ENCODE data around the gene FLAD1.
A peak's percentile ranks its signal among the peaks of the same experiment; 100 is the strongest.
"Not testable (repeated sequence)": the region's sequence is repeated elsewhere in the genome, so short reads cannot be mapped to it uniquely, and the experiment has no call there.

Gene FLAD1

GRCh38 chr1:154969246-154969645 is 13.9 kb upstream of the FLAD1 start:
- no peak for DNase-seq (ENCODE audit: low read depth)

- DNase-seq (ENCODE audit: low read depth) = no peak
These were observed 13.2 kb upstream of the FLAD1 start for GRCh38 chr1:154969860-154970452.

DNA sequence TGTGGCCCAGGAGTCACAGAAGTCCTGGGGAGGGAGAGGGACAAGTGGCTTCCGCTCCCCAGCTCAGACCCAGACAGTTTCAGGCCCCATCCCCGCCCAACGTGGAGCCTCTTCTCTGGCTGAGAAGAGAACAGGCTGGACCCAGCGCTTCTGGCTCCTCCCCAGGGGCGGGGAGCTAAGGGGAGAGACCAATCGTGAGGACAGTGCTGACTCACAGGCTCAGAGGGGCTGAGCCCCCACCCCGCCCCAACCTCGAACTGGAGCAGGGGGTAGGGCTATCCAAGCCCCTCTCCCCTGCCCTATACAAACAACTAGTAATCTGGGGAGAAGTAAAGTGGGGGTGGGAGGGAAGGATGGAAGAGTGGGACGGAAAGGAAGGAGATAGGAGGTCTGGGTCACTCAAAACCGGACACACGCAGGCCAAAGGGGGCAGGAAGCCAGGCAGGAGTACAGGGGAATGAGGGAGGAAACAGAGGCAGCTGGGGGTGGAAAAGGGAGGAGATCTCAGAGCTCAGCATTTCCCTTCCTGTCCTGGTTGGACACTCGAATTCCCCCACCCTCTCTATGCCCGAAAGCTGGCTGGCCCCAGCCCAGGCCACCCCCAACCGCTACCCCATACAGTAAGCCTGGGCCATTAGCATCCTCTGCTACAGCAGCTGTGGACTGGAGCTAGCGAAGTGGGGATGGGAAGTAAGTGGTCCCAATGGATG is 12.4 kb upstream of the FLAD1 start, which contains the start of gene SHC1:
Gene SHC1 (minus strand): TSS at position 117 of the 710 bp plus-strand sequence. CDS start 221 bp downstream, outside the sequence.
- DNase-seq (ENCODE audit: low read depth) = peak; percentile 86

DNA sequence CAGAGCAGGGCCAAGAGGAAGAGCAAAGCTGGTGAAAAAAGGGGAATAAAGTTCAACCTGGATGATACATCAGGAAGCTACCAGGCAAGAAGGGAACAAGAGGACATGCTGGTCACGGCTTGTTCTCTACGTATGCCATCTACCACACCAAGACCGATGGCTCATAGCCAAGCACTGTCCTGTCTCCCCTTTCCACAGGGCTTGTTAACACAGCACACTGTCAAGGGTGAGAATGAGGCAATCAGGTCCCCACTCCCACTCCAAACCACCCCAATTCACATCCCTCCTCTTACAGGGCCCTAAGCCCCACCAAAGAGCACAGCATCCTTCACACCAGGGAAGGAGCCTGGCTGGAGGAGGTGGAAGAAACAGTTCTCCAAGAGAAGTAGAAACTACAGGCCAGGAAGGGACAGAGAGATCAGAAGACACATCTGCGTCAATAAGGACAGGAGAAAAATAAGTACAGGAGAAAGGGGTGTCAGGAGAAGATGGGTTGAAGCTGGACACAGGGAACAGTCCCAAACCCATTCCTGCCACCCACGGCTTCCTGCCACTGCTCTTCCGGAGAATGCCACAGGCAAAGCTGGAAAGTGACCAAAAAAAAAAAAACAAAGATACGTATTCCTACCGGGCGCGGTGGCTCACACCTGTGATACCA is 11.7 kb upstream of the FLAD1 start:
- no peak for DNase-seq (ENCODE audit: low read depth)

- no peak for DNase-seq (ENCODE audit: low read depth)
These were observed 11.0 kb upstream of the FLAD1 start for GRCh38 chr1:154972213-154972516.

DNA sequence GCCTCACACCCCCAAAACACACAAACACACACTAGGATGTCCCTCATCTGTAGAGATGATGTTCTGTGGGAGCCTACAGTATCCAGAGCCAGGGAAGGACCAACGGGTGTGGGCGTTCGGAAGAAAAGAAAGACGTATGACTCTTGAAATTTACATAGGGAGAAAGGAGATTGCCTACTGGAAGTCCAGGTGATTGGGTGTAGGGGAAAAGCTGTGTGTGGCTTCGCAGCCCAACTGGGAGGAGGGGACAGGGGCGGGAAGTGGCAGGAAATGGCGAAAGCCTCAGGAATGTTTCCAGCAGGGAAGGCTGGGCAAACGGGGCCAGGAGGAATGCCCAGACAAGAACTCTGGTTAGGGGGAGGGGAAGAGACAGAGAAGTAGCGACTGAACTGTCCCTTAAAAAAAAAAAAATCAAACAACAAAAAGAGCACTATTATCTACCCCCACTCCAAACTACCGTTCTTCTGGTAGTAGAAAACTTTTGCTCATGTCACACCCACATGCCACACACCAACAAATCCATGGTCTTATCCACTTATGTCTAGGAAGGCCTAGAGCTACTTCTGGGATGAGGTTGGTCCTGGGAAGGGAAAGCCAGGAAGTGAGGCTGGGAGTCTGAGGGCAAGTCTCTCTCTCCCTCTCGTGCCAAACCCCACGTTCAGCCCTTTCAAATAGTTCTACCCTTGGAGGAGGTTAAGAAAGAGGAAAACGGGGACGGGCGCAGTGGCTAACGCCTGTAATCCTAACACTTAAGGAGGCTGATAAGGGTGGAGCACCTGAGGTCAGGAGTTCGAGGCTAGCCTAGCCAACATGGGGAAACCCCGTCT is 10.4 kb upstream of the FLAD1 start:
- DNase-seq (ENCODE audit: low read depth) = peak; percentile 94

- peak; percentile 95 for DNase-seq (ENCODE audit: low read depth)
These were observed 9.6 kb upstream of the FLAD1 start for GRCh38 chr1:154973344-154974101.

DNA sequence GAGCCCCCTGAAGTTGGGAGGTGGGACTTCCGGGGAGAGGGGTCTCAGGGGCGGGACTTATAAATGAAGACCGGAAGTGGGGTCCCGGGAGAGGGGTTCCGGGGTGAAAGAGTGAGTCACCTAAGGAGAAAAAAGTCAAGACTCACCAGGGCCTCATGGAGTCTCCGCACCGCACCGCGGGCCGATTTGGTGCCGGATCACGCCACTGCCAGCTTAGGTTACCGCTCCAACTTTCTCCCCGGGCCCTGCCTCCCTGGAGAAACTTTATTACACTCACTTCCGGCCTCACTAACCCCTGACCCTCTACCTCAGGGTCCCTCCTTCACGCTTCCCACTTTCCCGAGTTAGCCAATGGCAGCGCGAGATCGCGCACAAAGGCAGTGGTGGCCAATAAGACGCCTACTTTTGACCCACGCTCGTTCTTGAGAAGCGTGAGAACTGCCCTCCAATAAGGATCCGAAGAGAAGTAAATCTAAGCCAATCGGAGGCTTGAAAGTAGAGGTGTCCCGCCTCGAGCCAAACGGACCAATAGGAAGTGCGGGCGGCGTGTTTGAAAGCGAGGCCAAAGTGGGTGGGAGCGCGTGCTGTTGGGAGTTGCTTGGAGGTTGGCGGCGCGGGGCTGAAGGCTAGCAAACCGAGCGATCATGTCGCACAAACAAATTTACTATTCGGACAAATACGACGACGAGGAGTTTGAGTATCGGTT is 8.9 kb upstream of the FLAD1 start, which contains the start of gene CKS1B:
Gene CKS1B (plus strand): TSS at position 580 of the 706 bp plus-strand sequence. CDS start 65 bp downstream, at position 645.
- peak; percentile 100 for DNase-seq (ENCODE audit: low read depth)

- peak; percentile 84 for DNase-seq (ENCODE audit: low read depth)
These were observed 8.2 kb upstream of the FLAD1 start for GRCh38 chr1:154974808-154975408.

GRCh38 chr1:154975409-154976059 is 7.6 kb upstream of the FLAD1 start:
- DNase-seq (ENCODE audit: low read depth) = peak; percentile 52

DNA sequence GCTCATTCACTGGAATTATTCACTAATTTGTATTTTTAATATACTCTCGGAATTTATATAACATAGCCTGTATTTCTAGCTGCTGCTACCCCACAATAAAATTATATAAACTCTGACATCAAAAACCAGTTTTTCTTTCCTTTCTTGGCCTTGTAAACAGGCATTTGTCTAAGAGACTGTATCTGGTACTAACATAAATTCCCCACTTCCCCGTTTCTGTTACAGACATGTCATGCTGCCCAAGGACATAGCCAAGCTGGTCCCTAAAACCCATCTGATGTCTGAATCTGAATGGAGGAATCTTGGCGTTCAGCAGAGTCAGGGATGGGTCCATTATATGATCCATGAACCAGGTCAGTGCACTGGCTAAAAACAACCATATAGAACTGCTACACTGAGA is 5.4 kb upstream of the FLAD1 start:
- DNase-seq (ENCODE audit: low read depth) = not testable (repeated sequence)

GRCh38 chr1:154978360-154978759 is 4.8 kb upstream of the FLAD1 start:
- DNase-seq (ENCODE audit: low read depth) = no peak

DNA sequence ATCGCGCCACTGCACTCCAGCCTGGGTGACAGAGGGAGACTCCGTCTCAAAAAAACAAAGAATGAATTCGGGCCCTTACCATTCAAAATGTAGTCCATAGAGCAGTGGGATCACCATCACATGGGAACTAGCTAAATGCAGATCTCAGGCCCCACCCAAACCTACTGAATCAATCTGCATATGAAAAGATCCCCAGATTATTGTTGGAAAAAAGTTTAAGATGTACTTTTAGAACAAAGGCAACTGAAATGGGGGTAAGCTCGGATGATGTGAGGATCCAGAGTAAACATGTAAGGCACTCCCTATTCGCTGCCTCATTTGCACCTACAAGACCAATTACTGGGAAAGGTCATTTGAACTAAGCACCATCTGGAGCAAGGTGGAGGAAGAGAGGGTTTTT is 803 bp upstream of the FLAD1 start:
- DNase-seq (ENCODE audit: low read depth) = no peak

DNA sequence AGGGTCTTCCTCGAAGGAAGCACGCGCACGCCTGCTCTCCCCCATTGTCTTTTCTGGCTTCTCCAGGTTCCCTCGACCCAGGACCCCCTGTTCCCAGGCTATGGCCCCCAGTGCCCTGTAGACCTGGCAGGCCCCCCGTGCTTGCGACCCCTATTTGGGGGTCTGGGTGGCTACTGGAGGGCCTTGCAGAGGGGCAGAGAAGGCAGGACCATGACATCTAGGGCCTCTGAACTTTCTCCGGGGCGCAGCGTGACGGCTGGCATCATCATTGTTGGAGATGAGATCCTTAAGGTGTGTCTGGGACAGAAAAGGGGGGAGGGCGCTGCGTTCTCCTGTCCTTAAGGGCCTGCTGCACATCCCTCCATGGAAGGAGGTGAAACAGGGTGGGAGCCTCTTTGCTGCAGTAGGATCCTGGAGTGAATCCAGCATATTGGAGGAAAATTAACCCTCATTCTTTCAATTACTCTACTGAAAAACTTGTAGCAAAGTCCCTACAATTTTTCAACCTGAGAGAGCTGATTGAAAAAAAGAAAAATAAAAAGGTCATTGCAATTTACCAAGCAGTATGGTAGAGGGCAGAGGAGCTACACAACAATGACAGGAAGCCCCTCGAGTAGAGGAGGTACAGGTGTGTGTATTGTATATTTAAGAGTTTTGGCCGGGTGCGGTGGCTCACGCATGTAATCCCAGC is 777 bp downstream of the FLAD1 start:
- DNase-seq (ENCODE audit: low read depth) = no peak

- not testable (repeated sequence) for DNase-seq (ENCODE audit: low read depth)
These were observed 3.6 kb downstream of the FLAD1 start for GRCh38 chr1:154986736-154987135.

- peak; percentile 31 for DNase-seq (ENCODE audit: low read depth)
These were observed 4.2 kb downstream of the FLAD1 start for GRCh38 chr1:154987326-154987725.

DNA sequence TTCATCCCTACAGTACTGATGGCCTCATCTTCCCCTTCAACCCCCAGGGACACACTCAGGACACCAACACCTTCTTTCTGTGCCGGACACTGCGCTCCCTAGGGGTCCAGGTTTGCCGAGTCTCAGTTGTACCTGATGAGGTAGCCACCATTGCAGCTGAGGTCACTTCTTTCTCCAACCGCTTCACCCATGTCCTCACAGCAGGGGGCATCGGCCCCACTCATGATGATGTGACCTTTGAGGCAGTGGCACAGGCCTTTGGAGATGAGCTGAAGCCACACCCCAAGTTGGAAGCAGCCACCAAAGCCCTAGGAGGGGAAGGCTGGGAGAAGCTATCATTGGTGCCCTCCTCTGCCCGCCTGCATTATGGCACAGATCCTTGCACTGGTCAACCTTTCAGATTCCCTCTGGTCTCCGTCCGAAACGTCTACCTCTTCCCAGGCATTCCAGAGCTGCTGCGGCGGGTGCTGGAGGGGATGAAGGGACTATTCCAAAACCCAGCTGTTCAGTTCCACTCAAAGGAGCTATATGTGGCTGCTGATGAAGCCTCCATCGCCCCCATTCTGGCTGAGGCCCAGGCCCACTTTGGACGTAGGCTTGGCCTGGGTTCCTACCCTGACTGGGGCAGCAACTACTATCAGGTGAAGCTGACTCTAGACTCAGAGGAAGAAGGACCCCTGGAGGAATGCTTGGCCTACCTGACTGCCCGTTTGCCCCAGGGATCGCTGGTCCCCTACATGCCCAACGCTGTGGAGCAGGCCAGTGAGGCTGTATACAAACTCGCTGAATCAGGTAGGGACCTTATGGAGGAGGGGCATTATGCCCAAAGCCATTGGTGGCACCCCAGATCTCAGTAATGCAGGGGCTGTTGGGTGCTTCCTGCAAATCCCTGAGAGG is 5.2 kb downstream of the FLAD1 start:
- no peak for DNase-seq (ENCODE audit: low read depth)

GRCh38 chr1:154989195-154989860 is 6.2 kb downstream of the FLAD1 start:
- no peak for DNase-seq (ENCODE audit: low read depth)
